Activated CD4-positive, alpha-beta T cell treated with anti-CD3 and anti-CD28 coated beads for 36 hours (primary cell): ENCODE data around the gene ARSG. TPM values are rescaled to one million over a fixed set of nuclear protein-coding genes. Genes with fewer than 3 reads are reported as not detected.
"Not testable (repeated sequence)": the region's sequence is repeated elsewhere in the genome, so short reads cannot be mapped to it uniquely, and the experiment has no call there.

Source experiments
- ATAC-seq: fragments of 200-7000 bp; cut with Tn5 transposase; one replicate; pipeline ENCODE4 v1.10.0; 2021; ENCODE audit warnings: mild to moderate bottlenecking, moderate library complexity
- CTCF ChIA-PET: fragments of 350-600 bp; sonication (Branson Sonifier 250); formaldehyde crosslinking; loops from one replicate; lab custom pipeline; 2021; ENCODE audit warnings: antibody characterized with exemption; lab: Charles Lee
- POLR2A ChIA-PET: fragments of 350-600 bp; sonication (Branson Sonifier 250); formaldehyde crosslinking; loops from one replicate; lab custom pipeline; 2021; ENCODE audit warnings: antibody characterized with exemption, inconsistent platforms; lab: Charles Lee
- DNase-seq: peaks from one replicate; pipeline ENCODE4 v3.0.0-alpha.2; 2020
- H3K27ac Mint-ChIP-seq: one replicate; pipeline ENCODE4 v1.8.0; 2021; ENCODE audit warnings: mixed read lengths
- H3K27me3 Mint-ChIP-seq: one replicate; pipeline ENCODE4 v1.8.0; 2021; ENCODE audit warnings: mixed read lengths
- H3K36me3 Mint-ChIP-seq: one replicate; pipeline ENCODE4 v1.8.0; 2021; ENCODE audit warnings: low read depth, mixed read lengths
- H3K4me1 Mint-ChIP-seq: one replicate; pipeline ENCODE4 v1.8.0; 2021; ENCODE audit warnings: mixed read lengths
- H3K4me3 Mint-ChIP-seq: one replicate; pipeline ENCODE4 v1.8.0; 2021; ENCODE audit warnings: mild to moderate bottlenecking, moderate library complexity, mixed read lengths
- H3K9me3 Mint-ChIP-seq: one replicate; pipeline ENCODE4 v1.8.0; 2021; ENCODE audit warnings: low read depth, mixed read lengths
- intact Hi-C, 2 experiments: fragments of 100-400 bp; cut with DNase I in 1 of 2; cut with micrococcal nuclease in 1 of 2; formaldehyde crosslinking; loops; one replicate each; pipeline versions ENCODE4 v1.14.2 to v1.15.1; 2022 to 2024; cut with DNase I, micrococcal nuclease
- total RNA-seq, 2 experiments: library from RNA; stranded (reverse); gene quantifications; one replicate each; pipeline ENCODE4 v1.2.3, GENCODE V29; 2021

Gene ARSG
- total RNA-seq: 10 to 100 TPM in 1 of 2 experiments, 1 to 10 TPM in 1; 7.8 to 10.9 TPM

DNA sequence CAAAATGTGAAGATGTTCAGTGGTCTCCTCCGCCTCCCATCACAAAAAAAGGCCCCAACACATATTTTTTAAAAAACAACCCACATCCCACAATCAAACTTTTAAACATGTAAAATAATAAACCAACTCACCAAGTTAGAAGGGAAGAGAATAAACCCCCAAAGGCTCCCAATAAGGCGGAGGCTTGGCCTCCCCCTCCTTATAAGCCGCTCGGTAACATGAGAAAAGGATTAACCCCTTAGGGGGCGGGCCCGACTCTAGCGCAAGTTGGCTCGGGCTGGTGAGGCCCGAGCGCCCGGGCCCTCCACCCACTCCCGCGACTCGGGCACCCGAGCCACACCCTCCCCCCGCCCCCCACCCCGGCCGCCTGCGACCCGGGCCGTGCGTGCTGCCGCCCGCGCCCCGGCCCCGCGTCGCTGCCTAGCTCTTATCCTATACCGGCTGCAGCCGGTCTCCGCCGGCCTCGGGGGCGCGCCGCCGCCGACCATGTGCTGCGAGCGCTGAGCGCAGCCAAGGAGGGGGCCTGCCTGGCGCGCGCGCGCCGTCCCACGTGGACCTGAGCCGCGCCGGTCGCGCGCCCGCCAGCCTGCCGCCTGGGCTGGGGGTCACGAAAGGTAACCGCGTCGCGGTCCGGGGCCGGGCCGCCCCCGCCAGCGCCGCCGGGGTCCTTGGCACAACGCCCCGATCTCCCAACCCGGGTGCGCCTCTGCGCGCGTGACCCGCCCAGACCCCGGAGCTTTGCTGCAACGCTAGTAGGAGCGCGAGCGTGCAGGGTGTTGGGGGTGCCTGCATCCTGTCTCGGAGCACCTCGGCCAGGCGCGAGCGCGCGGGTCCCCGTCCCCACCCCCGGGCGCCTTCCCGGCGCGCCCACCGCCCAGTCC, at the start of gene ARSG, which contains the start of gene SLC16A6:
TSS of gene ARSG (plus strand) at position 541 of the 881 bp plus-strand sequence. CDS start 15,999 bp downstream, outside the sequence.
TSS of gene SLC16A6 (minus strand) at position 173 of the 881 bp plus-strand sequence. CDS start 12,807 bp downstream, outside the sequence.
- H3K4me1 Mint-ChIP-seq: peaks cover 62% of the 10 kb centered on the region
- H3K4me3 Mint-ChIP-seq: peak within 1 kb of the TSS; percentile 95
- CTCF ChIA-PET: interaction anchor here (0.6 to 2.7 kb wide), 3 partner anchors 19 to 147 kb away, joined by 3 to 16 read pairs (median 10); no protein-coding TSS in a partner anchor
- peaks cover 4% of the 10 kb centered on the region for H3K36me3 Mint-ChIP-seq
- ATAC-seq (peak; percentile 58), DNase-seq (peak; percentile 92)
- peak within 1 kb of the TSS; percentile 96 for H3K27ac Mint-ChIP-seq
- intact Hi-C loops: loop anchor here (1.0 to 5.0 kb wide), 13 partner anchors 33 to 298 kb away; partner anchors contain the start of genes KPNA2 (in 1 of the 2), PRKAR1A (in 1 of the 2) and WIPI1 (in 1 of the 2)
- H3K9me3 Mint-ChIP-seq: no peaks in the 10 kb centered on the region
- POLR2A ChIA-PET: interaction anchor here (1.0 to 2.5 kb wide), 7 partner anchors 43 to 170 kb away, joined by 3 to 9 read pairs (median 3); partner anchors contain the start of genes AMZ2 and WIPI1
- H3K27me3 Mint-ChIP-seq: no peaks in the 10 kb centered on the region

DNA sequence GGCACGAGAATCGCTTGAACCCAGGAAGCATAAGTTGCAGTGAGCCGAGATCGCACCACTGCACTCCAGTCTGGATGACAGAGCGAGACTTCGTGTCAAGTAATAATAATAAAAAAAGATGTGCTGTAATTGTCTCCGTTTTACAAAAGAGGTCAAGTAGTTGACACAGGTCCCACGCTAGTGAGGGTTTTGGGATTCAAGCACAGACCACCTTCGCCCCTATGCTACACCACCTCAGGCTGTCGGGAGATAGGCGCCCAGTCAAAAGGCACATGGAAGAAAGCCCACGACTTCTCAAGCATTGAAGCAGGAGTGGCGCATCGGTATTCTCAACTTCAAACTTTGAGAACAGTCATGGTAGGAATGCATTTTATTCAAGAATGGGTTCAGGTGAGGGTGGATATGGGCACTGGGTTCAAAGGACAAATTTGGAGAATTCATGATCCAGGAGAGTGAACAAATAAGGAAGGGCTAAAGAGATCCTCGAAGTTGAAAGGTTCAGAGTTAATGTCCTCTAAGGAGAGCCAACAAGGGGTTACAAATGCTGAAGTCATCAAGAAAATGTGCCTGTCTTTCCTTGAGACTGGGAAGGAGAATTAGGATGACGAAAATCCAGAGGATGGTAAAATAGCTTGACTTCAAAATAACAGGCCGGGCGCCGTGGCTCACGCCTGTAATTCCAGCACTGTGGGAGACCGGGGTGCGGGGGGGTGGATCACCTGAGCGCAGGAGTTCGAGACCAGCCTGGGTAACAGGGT, 44.8 kb upstream of the ARSG start:
- POLR2A ChIA-PET: interaction anchor here (0.5 to 2.5 kb wide), 5 partner anchors 8 to 848 kb away, joined by 3 to 9 read pairs (median 5); partner anchors contain the start of gene WIPI1
- DNase-seq (no peak), ATAC-seq (no peak)
- no peaks in the 10 kb centered on the region for H3K9me3 Mint-ChIP-seq
- H3K36me3 Mint-ChIP-seq: peaks cover 24% of the 10 kb centered on the region
- intact Hi-C loops: loop anchor here (1.0 to 5.0 kb wide), 9 partner anchors 7 to 421 kb away; partner anchors contain the start of genes KPNA2 (in 2 of the 2), ARSG (in 1 of the 2), BPTF (in 1 of the 2) and SLC16A6 (in 1 of the 2)
- H3K4me1 Mint-ChIP-seq: peaks cover 32% of the 10 kb centered on the region
- H3K27ac Mint-ChIP-seq: peak overlapping the region; percentile 90
- peak overlapping the region; percentile 88 for H3K4me3 Mint-ChIP-seq
- CTCF ChIA-PET: interaction anchor here (0.7 to 1.2 kb wide), 2 partner anchors 42 to 763 kb away, joined by 3 to 4 read pairs; no protein-coding TSS in a partner anchor
- no peaks in the 10 kb centered on the region for H3K27me3 Mint-ChIP-seq

GRCh38 chr17:68247445-68248198, 43.7 kb upstream of the ARSG start, which contains the start of gene AMZ2:
Gene AMZ2 (plus strand): TSS chr17:68248043. CDS start chr17:68250188, 2,145 bp downstream.
- DNase-seq (peak; percentile 98), ATAC-seq (peak; percentile 84)
- intact Hi-C loops: loop anchor here (1.0 to 5.0 kb wide), 13 partner anchors 8 to 422 kb away; partner anchors contain the start of genes KPNA2 (in 2 of the 2), ARSG (in 1 of the 2), BPTF (in 1 of the 2) and PRKAR1A (in 1 of the 2)
- H3K4me1 Mint-ChIP-seq: peaks cover 37% of the 10 kb centered on the region
- peak within 1 kb of the TSS; percentile 88 for H3K4me3 Mint-ChIP-seq
- H3K36me3 Mint-ChIP-seq: peaks cover 34% of the 10 kb centered on the region
- H3K9me3 Mint-ChIP-seq: no peaks in the 10 kb centered on the region
- no peaks in the 10 kb centered on the region for H3K27me3 Mint-ChIP-seq
- H3K27ac Mint-ChIP-seq: peak within 1 kb of the TSS; percentile 99
- CTCF ChIA-PET: interaction anchor here (0.6 to 2.9 kb wide), 15 partner anchors 9 to 764 kb away, joined by 3 to 12 read pairs (median 4); no protein-coding TSS in a partner anchor
- POLR2A ChIA-PET: interaction anchor here (0.6 to 2.5 kb wide), 14 partner anchors 10 to 221 kb away, joined by 3 to 9 read pairs (median 4); partner anchors contain the start of genes ARSG, KPNA2, SLC16A6 and WIPI1

DNA sequence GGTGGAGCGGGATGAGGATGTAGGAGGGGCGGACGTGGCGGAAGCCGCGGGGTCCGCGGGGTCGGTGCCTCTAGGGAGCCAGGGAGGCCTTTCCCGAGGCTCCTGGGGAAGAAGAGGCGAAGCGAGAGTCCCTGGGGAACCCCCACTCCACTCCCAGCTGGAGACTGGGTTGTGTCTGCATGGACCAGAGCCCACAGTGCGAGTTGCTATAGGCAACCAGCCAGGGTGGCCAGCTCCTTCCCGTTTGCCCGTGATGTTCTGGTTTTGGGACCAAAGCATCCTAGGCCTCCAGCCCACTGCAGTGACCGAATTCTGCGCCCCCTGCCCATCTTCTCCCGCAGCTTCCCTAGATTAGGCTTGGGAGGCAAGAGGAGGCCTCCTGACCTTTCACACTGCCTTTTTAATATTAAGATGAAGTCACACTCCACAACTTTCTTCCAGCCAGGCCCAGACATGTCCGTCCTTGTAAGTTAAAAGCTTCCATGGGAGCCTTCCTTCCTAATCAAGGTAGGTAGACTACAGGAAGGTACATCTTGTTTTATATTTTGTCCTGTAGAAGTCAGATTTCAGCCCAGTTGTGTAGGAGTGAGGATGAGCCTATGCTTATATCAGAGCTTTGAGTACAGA, 43.0 kb upstream of the ARSG start:
- ATAC-seq (peak; percentile 32), DNase-seq (peak; percentile 76)
- H3K4me3 Mint-ChIP-seq: peak overlapping the region; percentile 88
- CTCF ChIA-PET: interaction anchor here (0.5 to 2.9 kb wide), 19 partner anchors 9 to 229 kb away, joined by 3 to 12 read pairs (median 4); no protein-coding TSS in a partner anchor
- no peaks in the 10 kb centered on the region for H3K9me3 Mint-ChIP-seq
- no peaks in the 10 kb centered on the region for H3K27me3 Mint-ChIP-seq
- peaks cover 43% of the 10 kb centered on the region for H3K4me1 Mint-ChIP-seq
- POLR2A ChIA-PET: interaction anchor here (0.8 to 2.5 kb wide), 10 partner anchors 10 to 213 kb away, joined by 3 to 9 read pairs (median 4); partner anchors contain the start of genes ARSG, KPNA2 and SLC16A6
- peaks cover 39% of the 10 kb centered on the region for H3K36me3 Mint-ChIP-seq
- H3K27ac Mint-ChIP-seq: peak overlapping the region; percentile 99
- intact Hi-C loops: loop anchor here (1.0 to 5.0 kb wide), 6 partner anchors 10 to 264 kb away; partner anchors contain the start of genes KPNA2 (in 1 of the 2) and PRKAR1A (in 1 of the 2)

GRCh38 chr17:68248891-68249290, 42.4 kb upstream of the ARSG start:
- peak overlapping the region; percentile 99 for H3K27ac Mint-ChIP-seq
- DNase-seq (peak; percentile 41), ATAC-seq (peak; percentile 31)
- no peaks in the 10 kb centered on the region for H3K27me3 Mint-ChIP-seq
- H3K9me3 Mint-ChIP-seq: no peaks in the 10 kb centered on the region
- POLR2A ChIA-PET: interaction anchor here (0.6 to 2.5 kb wide), 6 partner anchors 11 to 1284 kb away, joined by 3 to 9 read pairs (median 4); no protein-coding TSS in a partner anchor
- peak overlapping the region; percentile 88 for H3K4me3 Mint-ChIP-seq
- intact Hi-C loops: loop anchor here (1.0 to 5.0 kb wide), 6 partner anchors 9 to 263 kb away; partner anchors contain the start of genes KPNA2 (in 1 of the 2) and PRKAR1A (in 1 of the 2)
- peaks cover 43% of the 10 kb centered on the region for H3K36me3 Mint-ChIP-seq
- H3K4me1 Mint-ChIP-seq: peaks cover 49% of the 10 kb centered on the region
- CTCF ChIA-PET: interaction anchor here (0.5 to 2.9 kb wide), 16 partner anchors 8 to 230 kb away, joined by 3 to 12 read pairs (median 4); no protein-coding TSS in a partner anchor

DNA sequence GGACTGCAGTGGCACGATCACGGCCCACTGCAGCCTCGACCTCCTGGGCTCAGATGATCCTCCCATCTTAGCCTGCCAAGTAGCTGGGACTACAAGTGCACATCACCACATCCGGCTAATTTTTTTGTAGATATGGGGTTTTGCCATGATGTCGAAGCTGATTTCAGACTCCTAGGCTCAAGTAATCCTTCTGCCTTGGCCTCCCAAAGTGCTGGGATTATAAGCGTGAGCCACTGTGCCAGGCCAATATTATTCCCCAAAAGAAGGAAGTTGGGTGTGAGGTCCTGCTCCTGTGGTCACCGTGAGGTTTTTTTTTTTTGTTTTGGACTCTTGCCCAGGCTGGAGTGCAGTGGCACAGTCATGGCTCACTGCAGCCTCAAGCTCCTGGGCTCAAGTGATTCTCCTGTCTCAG, 41.9 kb upstream of the ARSG start:
- POLR2A ChIA-PET: interaction anchor here (0.6 to 1.5 kb wide), 3 partner anchors 15 to 1284 kb away, joined by 3 to 4 read pairs (median 3); no protein-coding TSS in a partner anchor
- Mint-ChIP-seq H3K36me3 (peaks cover 47% of the 10 kb centered on the region), H3K27me3 (no peaks in the 10 kb centered on the region), H3K4me1 (peaks cover 53% of the 10 kb centered on the region), H3K9me3 (no peaks in the 10 kb centered on the region), H3K4me3 (peak overlapping the region; percentile 88), H3K27ac (peak overlapping the region; percentile 99)
- ATAC-seq: no peak
- intact Hi-C loops: loop anchor here (2.0 to 5.0 kb wide), 4 partner anchors 43 to 213 kb away; partner anchors contain the start of gene KPNA2 (in 1 of the 2)
- CTCF ChIA-PET: interaction anchor here (0.6 to 2.9 kb wide), 14 partner anchors 8 to 216 kb away, joined by 3 to 12 read pairs (median 4); partner anchors contain the start of gene WIPI1
- no peak for DNase-seq

DNA sequence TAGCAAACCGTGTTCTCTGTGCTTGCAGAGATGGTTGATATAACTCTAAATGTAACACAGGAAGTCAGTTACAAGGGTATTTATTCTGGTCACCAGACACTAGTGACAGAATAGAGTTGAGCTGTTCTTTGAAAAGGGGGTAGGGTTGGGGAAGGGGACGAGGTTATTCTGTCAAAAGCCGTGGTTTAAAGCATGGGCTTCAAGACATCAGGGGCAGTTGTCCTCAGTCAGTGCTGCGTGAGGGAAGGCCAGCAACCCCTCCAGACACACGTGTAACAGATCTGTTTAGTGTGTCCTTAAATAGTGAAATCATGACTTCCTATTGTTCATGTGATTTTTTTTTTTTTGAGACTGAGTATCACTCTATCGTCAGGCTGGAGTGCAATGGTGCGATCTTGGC, 37.9 kb upstream of the ARSG start:
- H3K27ac Mint-ChIP-seq: peak overlapping the region; percentile 83
- H3K36me3 Mint-ChIP-seq: peaks cover 74% of the 10 kb centered on the region
- H3K27me3 Mint-ChIP-seq, DNase-seq, CTCF ChIA-PET, H3K9me3 Mint-ChIP-seq: not testable (repeated sequence)
- H3K4me1 Mint-ChIP-seq: peaks cover 85% of the 10 kb centered on the region
- H3K4me3 Mint-ChIP-seq: peak overlapping the region; percentile 12
- POLR2A ChIA-PET: interaction anchor here (0.8 kb wide), 1 partner anchor 191 kb away, joined by 4 read pairs; no protein-coding TSS in a partner anchor
- ATAC-seq: peak; percentile 32
- intact Hi-C loops: loop anchor here in 1 of 2 experiments (10.0 kb wide), 2 partner anchors 809 to 1949 kb away; partner anchors contain the start of gene PRKCA

DNA sequence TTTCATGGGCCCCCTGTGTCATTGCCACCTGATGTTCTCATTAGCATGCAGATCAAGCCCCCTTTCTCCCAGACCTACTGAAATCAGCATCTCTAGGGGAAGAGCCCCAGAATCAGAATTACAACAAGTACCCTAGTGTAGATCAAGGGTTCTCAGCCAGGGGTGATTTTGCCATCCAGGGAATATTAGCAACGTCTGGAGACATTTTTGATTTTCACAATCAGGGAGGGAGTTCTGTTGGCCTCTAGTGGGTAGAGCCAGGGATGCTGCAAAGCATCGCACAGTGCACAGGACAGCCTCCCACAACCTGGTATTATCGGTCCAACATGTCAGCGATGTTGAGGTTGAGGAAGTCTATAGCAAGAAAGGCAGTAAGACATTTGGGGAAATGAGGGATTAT, 36.1 kb upstream of the ARSG start:
- Mint-ChIP-seq H3K9me3 (no peaks in the 10 kb centered on the region), H3K4me3 (no peak overlapping the region), H3K27ac (peak overlapping the region; percentile 65), H3K36me3 (peaks cover 61% of the 10 kb centered on the region), H3K4me1 (peaks cover 81% of the 10 kb centered on the region), H3K27me3 (no peaks in the 10 kb centered on the region)
- intact Hi-C loops: loop anchor here in 1 of 2 experiments (10.0 kb wide), 2 partner anchors 810 to 1950 kb away; partner anchors contain the start of gene PRKCA
- ChIA-PET CTCF (no interaction called here), POLR2A (interaction anchor here (1.2 kb wide), 1 partner anchor 202 kb away, joined by 5 read pairs; the partner anchor contains the start of gene WIPI1)
- ATAC-seq (no peak), DNase-seq (no peak)
